ENCODE data around the gene GALK1. TPM values are rescaled to one million over a fixed set of nuclear protein-coding genes. Genes with fewer than 3 reads are reported as not detected.
A peak's percentile ranks its signal among the peaks of the same experiment; 100 is the strongest.

GALK1 gene
- total and polyA plus RNA-seq, 2 of the 13 experiments (the other 11 are each of a cell fraction or from before 2014, with no cell fraction given): 59.9 to 93.6 TPM

- TF ChIP-seq HHEX (CRISPR knock-in tag; IDR thresholded peaks at IDR 0.05) (no peak), MTF1 (CRISPR knock-in tag; IDR thresholded peaks at IDR 0.05) (0 out of 2 replicates have a peak, but pooled peaks have one; percentile 58), ZNF704 (CRISPR knock-in tag; IDR thresholded peaks at IDR 0.05; ENCODE audit: borderline replicate concordance) (peak; percentile 76), HNF4A (CRISPR knock-in tag; IDR thresholded peaks at IDR 0.05) (peak; percentile 48), ZBTB21 (CRISPR knock-in tag; IDR thresholded peaks at IDR 0.05) (peak; percentile 69), ZSCAN9 (CRISPR knock-in tag; IDR thresholded peaks at IDR 0.05; ENCODE audit: borderline replicate concordance) (peak; percentile 76), ZNF616 (CRISPR knock-in tag; IDR thresholded peaks at IDR 0.05; ENCODE audit: low read depth) (no peak; the same call in 1 of the 2 replicates), FOXC1 (CRISPR knock-in tag; IDR thresholded peaks at IDR 0.05; ENCODE audit: borderline replicate concordance) (0 out of 2 replicates have a peak, but pooled peaks have one; percentile 46), AHR (CRISPR knock-in tag; IDR thresholded peaks at IDR 0.05) (peak; percentile 96), MED1 (CRISPR knock-in tag; IDR thresholded peaks at IDR 0.05) (peak; percentile 16; the same call in 1 of the 2 replicates), ZNF530 (CRISPR knock-in tag; IDR thresholded peaks at IDR 0.05; ENCODE audit: low read depth) (peak; percentile 89), ZNF512 (CRISPR knock-in tag; IDR thresholded peaks at IDR 0.05) (no peak), ZNF770 (CRISPR knock-in tag; IDR thresholded peaks at IDR 0.05) (0 out of 2 replicates have a peak, but pooled peaks have one; percentile 6), ARNTL (CRISPR knock-in tag; IDR thresholded peaks at IDR 0.05) (peak; percentile 59; the same call in 1 of the 2 replicates), ISX (CRISPR knock-in tag; conservative IDR thresholded peaks at IDR 0.05) (no peak), DNMT1 (CRISPR knock-in tag; IDR thresholded peaks at IDR 0.05) (0 out of 2 replicates have a peak, but pooled peaks have one; percentile 3), ZNF775 (CRISPR knock-in tag; IDR thresholded peaks at IDR 0.05; ENCODE audit: borderline replicate concordance) (no peak), PHB2 (IDR thresholded peaks at IDR 0.05; ENCODE audit: partially characterized antibody) (no peak), RFX1 (IDR thresholded peaks at IDR 0.05) (no peak), ADNP (CRISPR knock-in tag; IDR thresholded peaks at IDR 0.05) (no peak), ZIK1 (CRISPR knock-in tag; IDR thresholded peaks at IDR 0.05; ENCODE audit: borderline replicate concordance, low read depth) (no peak; the same call in 1 of the 2 replicates), ZFP36L1 (CRISPR knock-in tag; IDR thresholded peaks at IDR 0.05) (no peak), FOXK2 (IDR thresholded peaks at IDR 0.05) (no peak), GATAD1 (CRISPR knock-in tag; IDR thresholded peaks at IDR 0.05) (peak; percentile 42; the same call in 1 of the 2 replicates), ZNF207 (IDR thresholded peaks at IDR 0.05; ENCODE audit: borderline replicate concordance) (no peak), ZNF768 (CRISPR knock-in tag; IDR thresholded peaks at IDR 0.05) (peak; percentile 85)
Observed at GRCh38 chr17:75785016-75785890, 20.3 kb upstream of the GALK1 start (continued).

Data from HepG2 (cell line).